HL-60/S4 treated with phorbol 12-myristate 13-acetate at 8.2 ng/mL for 4 days and 3 days (cell line): ENCODE results near the gene ATMIN.

ENCODE experiments used
- in situ Hi-C: fragments of 300-500 bp; cut with MboI; formaldehyde crosslinking; loops from 2 replicates; pipeline ENCODE4 v1.15.0; 2022; ENCODE audit warnings: low sequenced_read_pairs

ATMIN gene, protein sequence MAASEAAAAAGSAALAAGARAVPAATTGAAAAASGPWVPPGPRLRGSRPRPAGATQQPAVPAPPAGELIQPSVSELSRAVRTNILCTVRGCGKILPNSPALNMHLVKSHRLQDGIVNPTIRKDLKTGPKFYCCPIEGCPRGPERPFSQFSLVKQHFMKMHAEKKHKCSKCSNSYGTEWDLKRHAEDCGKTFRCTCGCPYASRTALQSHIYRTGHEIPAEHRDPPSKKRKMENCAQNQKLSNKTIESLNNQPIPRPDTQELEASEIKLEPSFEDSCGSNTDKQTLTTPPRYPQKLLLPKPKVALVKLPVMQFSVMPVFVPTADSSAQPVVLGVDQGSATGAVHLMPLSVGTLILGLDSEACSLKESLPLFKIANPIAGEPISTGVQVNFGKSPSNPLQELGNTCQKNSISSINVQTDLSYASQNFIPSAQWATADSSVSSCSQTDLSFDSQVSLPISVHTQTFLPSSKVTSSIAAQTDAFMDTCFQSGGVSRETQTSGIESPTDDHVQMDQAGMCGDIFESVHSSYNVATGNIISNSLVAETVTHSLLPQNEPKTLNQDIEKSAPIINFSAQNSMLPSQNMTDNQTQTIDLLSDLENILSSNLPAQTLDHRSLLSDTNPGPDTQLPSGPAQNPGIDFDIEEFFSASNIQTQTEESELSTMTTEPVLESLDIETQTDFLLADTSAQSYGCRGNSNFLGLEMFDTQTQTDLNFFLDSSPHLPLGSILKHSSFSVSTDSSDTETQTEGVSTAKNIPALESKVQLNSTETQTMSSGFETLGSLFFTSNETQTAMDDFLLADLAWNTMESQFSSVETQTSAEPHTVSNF

GRCh38 chr16:81035398-81035974 lies at the start of gene ATMIN:
ATMIN (plus strand) TSS chr16:81035842; CDS start chr16:81035871, 29 bp downstream.
- in situ Hi-C loops: no loop called here

- in situ Hi-C loops: no loop called here
Observed at GRCh38 chr16:80986557-80986956, 49.1 kb upstream of the ATMIN start.

DNA sequence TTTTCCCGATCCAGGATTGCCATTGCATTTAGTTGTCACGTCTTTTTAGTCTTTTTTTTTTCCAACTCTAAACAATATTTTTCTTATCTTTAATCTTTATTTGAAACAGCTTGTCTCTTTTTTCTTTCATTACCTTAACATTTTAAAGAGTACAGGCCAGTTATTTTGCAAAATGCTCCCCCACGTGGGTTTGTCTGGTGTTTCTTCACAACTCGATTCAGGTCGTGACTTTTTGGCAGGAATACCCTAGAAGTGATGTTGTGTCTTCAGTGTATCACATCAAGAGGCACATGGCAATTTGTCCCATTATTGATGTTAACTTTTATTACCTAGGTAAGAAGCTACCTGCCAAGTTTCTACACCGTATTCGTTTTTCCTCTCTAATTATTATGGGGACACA lies 46.9 kb upstream of the ATMIN start:
- in situ Hi-C loops: no loop called here

- in situ Hi-C loops: no loop called here
Observed at GRCh38 chr16:80989801-80990200, 45.8 kb upstream of the ATMIN start.

GRCh38 chr16:80990577-80990976 lies 45.1 kb upstream of the ATMIN start:
- in situ Hi-C loops: no loop called here

- in situ Hi-C loops: no loop called here
Observed at GRCh38 chr16:80990978-80991377, 44.7 kb upstream of the ATMIN start.

GRCh38 chr16:80991792-80992430 lies 43.7 kb upstream of the ATMIN start:
- in situ Hi-C loops: no loop called here

DNA sequence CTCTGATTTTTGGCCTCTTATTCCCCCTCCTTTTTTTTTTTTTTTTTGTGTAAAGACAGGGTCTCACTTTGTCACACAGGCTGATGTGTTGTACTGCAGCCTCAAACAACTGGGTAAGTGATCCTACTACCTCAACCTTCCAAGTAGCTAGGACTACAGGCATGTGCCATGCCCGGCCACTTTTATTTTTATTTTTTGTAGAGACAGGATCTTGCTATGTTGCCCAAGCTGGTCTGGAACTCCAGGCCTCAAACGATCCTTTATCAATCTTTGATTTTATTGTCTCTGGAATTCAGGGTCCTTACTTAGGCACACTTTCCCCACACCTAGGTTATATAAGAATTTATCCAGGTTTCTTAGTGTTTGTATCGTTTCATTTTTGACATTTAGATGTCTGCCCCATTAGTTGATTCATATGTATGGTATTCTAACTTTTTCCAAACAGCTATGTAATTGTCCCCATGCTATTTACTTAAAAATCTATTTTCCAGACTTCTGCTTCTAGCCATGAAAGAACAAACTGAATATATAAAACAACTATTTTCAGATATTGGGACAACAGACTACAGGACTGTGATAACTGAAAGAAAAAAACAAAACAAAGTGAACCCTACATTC lies 42.9 kb upstream of the ATMIN start:
- in situ Hi-C loops: no loop called here

GRCh38 chr16:80993307-80993706 lies 42.3 kb upstream of the ATMIN start:
- in situ Hi-C loops: no loop called here

- in situ Hi-C loops: no loop called here
Observed at GRCh38 chr16:80993834-80994233, 41.8 kb upstream of the ATMIN start.

DNA sequence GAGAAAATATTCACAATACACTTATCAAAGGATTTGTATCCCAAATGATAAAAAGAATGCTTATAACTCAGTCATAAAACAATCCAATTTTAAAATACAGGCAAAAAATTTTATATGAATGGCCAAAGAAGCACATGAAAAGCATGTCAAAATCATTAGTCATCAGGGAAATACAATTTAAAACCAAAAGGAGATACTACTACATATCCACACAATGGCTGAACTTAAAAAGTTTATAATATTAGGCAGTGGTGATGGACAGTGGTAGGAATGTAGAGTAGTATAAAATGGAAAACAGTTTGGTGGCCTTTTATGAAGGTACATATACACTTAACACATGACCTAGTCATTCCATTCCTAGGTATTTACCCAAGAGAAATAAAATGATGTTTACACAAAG lies 41.2 kb upstream of the ATMIN start:
- in situ Hi-C loops: no loop called here

DNA sequence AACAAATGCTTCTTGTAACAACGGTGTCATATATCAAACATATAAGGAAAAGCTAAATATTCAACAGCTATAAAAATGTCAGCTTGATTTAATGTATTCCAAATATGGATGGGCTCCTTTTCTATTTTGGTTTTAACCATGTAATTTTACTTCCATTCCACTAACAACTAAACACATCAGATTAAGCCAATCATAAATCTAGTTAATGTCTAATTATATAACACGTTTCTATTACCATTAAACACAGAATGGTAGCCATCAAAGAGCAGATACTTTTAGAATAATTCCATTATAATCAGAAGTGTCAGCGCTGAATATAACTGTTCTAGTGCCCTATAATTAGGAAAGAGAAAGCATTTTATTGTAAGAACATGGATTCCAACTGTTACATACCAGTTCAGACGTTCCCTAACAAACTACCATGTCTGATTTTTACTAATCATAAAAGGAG lies 38.9 kb upstream of the ATMIN start:
- in situ Hi-C loops: no loop called here

GRCh38 chr16:80997139-80997798 lies 38.4 kb upstream of the ATMIN start:
- in situ Hi-C loops: no loop called here

DNA sequence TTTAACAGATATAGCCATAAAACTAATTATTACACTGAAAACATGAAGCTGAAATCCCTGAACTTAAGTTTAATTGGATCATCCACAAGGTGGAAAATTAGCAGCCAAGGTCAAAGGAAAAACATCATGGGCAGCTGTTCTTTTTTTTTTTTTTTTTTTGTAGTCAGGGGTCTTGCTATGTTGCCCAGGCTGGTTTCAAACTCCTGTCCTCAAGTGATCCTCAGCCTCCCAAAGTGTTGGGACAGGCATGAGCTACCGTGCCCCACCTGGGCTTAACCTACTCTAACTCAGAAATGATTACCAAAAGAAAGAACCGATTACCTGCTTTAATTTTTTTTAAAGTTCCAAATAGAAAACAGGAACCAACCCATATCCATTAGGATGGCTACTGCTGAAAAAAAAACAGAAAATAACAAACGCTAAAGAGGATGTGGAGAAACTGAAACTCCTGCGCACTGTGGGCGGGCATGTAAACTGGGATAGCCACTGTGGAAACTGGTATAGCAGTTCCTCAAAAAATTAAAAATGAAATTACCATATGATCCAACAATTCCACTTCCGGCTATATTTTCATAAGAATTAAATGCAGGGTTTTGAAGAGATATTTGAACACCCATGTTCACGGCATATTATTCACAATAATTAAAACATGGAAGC lies 37.5 kb upstream of the ATMIN start:
- in situ Hi-C loops: no loop called here

GRCh38 chr16:81000873-81001272 lies 34.8 kb upstream of the ATMIN start:
- in situ Hi-C loops: no loop called here

GRCh38 chr16:81001330-81001729 lies 34.3 kb upstream of the ATMIN start:
- in situ Hi-C loops: no loop called here

DNA sequence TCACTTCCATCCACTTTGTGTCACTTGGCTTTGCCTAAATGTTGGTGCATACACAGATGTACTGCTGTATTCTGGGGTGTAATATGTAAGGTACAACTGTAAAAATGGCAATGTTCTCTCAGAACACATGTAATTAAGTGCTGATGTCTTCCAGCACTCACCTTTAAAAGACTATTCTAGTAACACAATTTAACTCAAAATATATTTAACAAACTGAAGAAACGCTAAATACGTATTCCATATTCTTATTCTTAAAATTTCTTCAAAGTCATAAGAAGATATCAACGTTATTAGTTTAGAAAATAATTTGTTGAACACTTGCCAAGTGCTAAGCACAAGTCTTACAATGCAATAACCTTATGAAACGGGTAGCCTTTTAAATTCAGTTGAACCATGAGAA lies 32.6 kb upstream of the ATMIN start:
- in situ Hi-C loops: no loop called here

GRCh38 chr16:81003610-81004460 lies 31.8 kb upstream of the ATMIN start:
- in situ Hi-C loops: no loop called here
